Stimulated activated effector memory CD8-positive, alpha-beta T cell treated with anti-CD3 and anti-CD28 coated beads, Interleukin-12 subunit alpha, Interleukin-12 subunit beta, amount 100 ng/mL, for 72 hours (primary cell): ENCODE measurements around the gene PDAP1.
A peak's percentile ranks its signal among the peaks of the same experiment; 100 is the strongest.
"Not testable (repeated sequence)": the region's sequence is repeated elsewhere in the genome, so short reads cannot be mapped to it uniquely, and the experiment has no call there.

Experiments used
- ATAC-seq: fragments of 150-1000 bp; cut with Tn5 transposase; 2 replicates; pipeline ENCODE4 v1.10.0; 2021
- DNase-seq, 2 donors: peaks; one replicate each; pipeline ENCODE4 v3.0.0; 2021 to 2022; ENCODE audit warnings: low spot score in 2 of 2
- H3K27ac Mint-ChIP-seq: one replicate; pipeline ENCODE4 v1.8.0; 2022; ENCODE audit warnings: mild to moderate bottlenecking, mixed read lengths
- H3K36me3 Mint-ChIP-seq: one replicate; pipeline ENCODE4 v1.8.0; 2022; ENCODE audit warnings: mild to moderate bottlenecking, mixed read lengths
- H3K4me1 Mint-ChIP-seq: one replicate; pipeline ENCODE4 v1.8.0; 2022; ENCODE audit warnings: mixed read lengths
- H3K4me3 Mint-ChIP-seq: one replicate; pipeline ENCODE4 v1.8.0; 2022; ENCODE audit warnings: mild to moderate bottlenecking, mixed read lengths
- H3K9me3 Mint-ChIP-seq: one replicate; pipeline ENCODE4 v1.8.0; 2022; ENCODE audit warnings: mixed read lengths

The PDAP1 gene

DNA sequence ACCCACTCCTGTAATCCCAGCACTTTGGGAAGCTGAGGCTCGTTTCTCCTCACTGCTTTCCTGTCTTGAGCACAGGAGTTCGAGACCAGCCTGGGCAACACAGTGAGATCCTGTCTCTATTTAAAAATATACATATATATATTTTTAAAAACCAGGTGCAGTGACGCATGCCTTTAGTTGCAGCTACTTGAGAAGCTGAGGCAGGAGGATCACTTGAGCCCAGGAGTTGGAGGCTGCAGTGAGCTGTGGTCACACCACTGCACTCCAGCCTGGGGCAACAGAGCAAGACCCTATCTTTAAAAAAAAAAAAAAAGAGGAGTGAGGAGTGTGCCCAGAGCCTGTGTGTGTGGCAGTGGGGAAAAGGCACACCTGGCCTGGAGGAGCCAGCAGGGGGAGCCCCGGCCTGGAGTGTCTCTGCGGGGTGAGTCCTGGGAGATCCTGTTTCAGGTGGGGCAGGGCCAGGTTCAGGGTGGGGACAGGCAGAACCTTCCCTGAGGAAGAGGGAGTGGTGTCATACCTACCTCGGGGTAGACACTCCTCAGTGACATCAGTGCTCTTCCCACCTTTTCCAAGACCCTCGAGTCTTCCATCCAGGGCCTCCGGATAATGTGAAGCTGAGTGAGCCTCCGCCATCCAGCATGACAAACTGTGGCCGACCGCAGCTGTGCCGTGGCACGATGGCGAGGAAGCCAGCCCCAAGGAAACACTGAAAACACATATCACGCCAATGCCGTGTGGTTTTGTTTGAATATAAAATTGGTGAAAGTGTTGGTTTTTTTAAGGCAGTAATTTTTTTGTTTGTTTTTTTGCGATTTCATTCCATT is 42.9 kb downstream of the PDAP1 start:
- Mint-ChIP-seq H3K4me1 (peaks cover 12% of the 10 kb centered on the region), H3K36me3 (peaks cover 89% of the 10 kb centered on the region), H3K9me3 (no peaks in the 10 kb centered on the region), H3K4me3 (no peak overlapping the region), H3K27ac (peak overlapping the region; percentile 63)
- DNase-seq = no peak
- ATAC-seq = peak; percentile 75

DNA sequence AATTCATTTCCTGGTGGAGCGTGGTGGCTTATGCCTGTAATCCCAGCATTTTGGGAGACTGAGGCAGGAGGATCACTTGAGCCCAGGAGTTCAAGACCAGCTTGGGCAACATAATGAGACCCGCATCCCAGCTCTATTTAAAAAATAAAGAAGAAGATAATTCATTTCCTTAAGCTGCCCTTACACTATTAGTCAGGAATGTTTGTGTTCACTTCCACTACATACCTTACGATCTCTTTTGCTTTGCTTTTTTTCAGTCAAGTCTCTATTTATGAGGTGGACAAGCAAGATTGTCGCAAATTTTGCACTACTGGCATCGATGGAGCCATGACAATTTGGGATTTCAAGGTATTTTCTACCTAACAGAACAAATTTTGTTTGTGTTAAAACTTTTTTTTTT is 45.1 kb downstream of the PDAP1 start:
- no peaks in the 10 kb centered on the region for H3K9me3 Mint-ChIP-seq

DNA sequence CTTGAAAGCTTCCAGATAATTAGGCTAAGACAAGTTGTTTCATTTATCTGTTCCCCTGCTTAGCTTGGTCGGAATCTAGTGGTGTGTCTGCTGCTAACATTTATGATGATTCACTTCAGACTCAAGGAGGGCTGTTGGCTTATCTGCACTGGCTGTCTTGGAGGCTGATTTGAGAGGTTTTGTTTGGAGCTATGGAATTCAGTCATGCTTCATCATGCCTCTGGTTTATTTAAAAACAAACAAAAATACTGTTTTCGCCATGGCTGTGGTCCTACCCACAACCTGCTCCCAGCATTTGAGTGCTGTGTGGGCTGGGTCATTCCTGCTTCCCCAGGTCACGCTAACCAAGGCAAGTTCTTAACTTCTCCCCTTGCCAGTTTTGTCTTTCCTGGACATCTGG is 45.6 kb downstream of the PDAP1 start:
- H3K27ac Mint-ChIP-seq = no peak overlapping the region
- no peak for ATAC-seq
- no peak for DNase-seq
- H3K4me3 Mint-ChIP-seq = no peak overlapping the region
- H3K4me1 Mint-ChIP-seq = no peaks in the 10 kb centered on the region
- H3K9me3 Mint-ChIP-seq = no peaks in the 10 kb centered on the region
- H3K36me3 Mint-ChIP-seq = peaks cover 100% of the 10 kb centered on the region

More for the DNA sequence above, 45.1 kb downstream of the PDAP1 start:
- Mint-ChIP-seq H3K36me3 (peaks cover 100% of the 10 kb centered on the region), H3K4me3 (no peak overlapping the region), H3K27ac (no peak overlapping the region), H3K4me1 (no peaks in the 10 kb centered on the region)
- no peak for DNase-seq
- no peak for ATAC-seq

GRCh38 chr7:99359465-99360154 is 48.8 kb downstream of the PDAP1 start:
- peaks cover 100% of the 10 kb centered on the region for H3K36me3 Mint-ChIP-seq
- H3K9me3 Mint-ChIP-seq = no peaks in the 10 kb centered on the region
- DNase-seq = no peak
- H3K4me3 Mint-ChIP-seq = no peak overlapping the region
- H3K4me1 Mint-ChIP-seq = no peaks in the 10 kb centered on the region
- ATAC-seq = no peak
- no peak overlapping the region for H3K27ac Mint-ChIP-seq

DNA sequence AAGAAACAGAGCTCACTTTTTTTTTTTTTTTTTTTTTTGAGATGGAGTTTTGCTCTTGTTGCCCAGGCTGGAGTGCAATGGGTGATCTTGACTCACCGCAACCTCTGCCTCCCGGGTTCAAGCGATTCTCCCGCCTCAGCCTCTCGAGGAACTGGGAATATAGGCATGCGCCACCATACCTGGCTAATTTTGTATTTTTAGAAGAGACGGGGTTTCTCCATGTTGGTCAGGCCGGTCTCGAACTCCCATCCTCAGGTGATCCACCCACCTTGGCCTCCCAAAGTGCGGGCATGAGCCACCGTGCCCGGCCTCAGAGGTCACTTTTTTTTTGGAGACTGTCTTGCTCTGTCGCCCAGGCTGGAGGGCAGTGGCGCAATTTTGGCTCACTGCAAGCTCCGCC is 49.9 kb downstream of the PDAP1 start:
- H3K4me1 Mint-ChIP-seq, ATAC-seq, DNase-seq, H3K9me3 Mint-ChIP-seq, H3K27ac Mint-ChIP-seq, H3K4me3 Mint-ChIP-seq: not testable (repeated sequence)
- H3K36me3 Mint-ChIP-seq = peaks cover 100% of the 10 kb centered on the region

- no peak for ATAC-seq
- peaks cover 100% of the 10 kb centered on the region for H3K36me3 Mint-ChIP-seq
- no peaks in the 10 kb centered on the region for H3K4me1 Mint-ChIP-seq
- H3K4me3 Mint-ChIP-seq = no peak overlapping the region
- no peak overlapping the region for H3K27ac Mint-ChIP-seq
- no peak for DNase-seq
- no peaks in the 10 kb centered on the region for H3K9me3 Mint-ChIP-seq
Observed at GRCh38 chr7:99357701-99358490, 50.5 kb downstream of the PDAP1 start.

DNA sequence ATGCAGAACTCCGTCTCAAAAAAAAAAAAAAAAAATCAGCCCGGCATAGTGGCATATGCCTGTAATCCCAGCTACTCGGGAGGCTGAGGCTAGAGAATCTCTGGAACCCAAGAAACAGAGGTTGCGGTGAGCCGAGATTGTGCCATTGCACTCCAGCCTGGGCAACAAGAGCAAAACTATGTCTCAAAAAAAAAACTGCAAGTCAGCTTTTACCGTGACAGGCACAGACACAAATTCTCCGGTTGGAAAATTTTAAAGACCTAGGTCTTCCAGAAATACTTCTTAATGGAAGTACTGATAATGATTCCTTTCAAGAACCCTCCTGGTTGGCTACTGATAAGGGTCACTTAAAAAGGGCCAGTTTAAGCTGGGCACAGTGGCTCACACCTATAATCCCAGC is 53.3 kb downstream of the PDAP1 start:
- peaks cover 100% of the 10 kb centered on the region for H3K36me3 Mint-ChIP-seq
- H3K9me3 Mint-ChIP-seq = no peaks in the 10 kb centered on the region
- ATAC-seq = no peak

DNA sequence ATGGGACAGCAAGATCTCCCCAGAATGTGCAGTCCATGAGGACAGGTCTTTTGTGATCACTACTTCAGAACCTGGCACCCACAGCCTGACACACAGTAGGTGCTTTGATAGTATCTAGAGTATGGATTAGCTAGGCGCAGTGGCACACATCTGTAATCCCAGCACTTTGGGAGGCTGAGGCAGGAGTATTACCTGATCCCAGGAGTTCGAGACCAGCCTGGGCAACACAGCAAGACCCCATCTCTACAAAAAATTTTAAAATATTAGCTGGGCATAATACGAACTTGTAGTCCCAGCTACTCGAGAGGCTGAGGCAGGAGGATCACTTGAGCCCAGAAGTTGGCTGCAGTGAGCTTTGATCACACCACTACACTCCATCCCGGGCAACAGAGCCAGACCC is 56.1 kb downstream of the PDAP1 start:
- H3K4me3 Mint-ChIP-seq = no peak overlapping the region
- no peak for ATAC-seq
- DNase-seq = no peak
- no peaks in the 10 kb centered on the region for H3K9me3 Mint-ChIP-seq
- H3K4me1 Mint-ChIP-seq = no peaks in the 10 kb centered on the region
- H3K36me3 Mint-ChIP-seq = peaks cover 100% of the 10 kb centered on the region
- H3K27ac Mint-ChIP-seq = no peak overlapping the region

More for the DNA sequence above, 53.3 kb downstream of the PDAP1 start:
- Mint-ChIP-seq H3K27ac (no peak overlapping the region), H3K4me3 (no peak overlapping the region), H3K4me1 (no peaks in the 10 kb centered on the region)
- no peak for DNase-seq

DNA sequence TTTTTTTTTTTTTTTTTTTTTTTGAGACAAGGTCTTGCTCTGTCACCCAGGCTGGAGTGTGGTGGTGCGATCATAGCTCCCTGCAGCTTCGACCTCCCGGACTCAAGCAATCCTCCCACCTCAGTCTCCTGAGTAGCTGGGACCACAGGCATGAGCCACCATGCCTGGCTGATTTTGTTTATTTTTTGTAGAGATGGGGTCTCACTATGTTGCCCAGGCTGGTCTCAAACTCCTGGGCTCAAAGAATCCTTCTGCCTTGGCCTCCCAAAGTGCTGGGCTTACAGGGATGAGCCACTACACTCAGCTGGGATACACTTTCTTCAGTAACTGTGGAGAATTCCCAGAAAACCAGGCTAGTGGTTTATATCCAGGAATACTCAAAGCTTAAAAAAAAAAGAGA is 57.8 kb downstream of the PDAP1 start:
- peaks cover 100% of the 10 kb centered on the region for H3K36me3 Mint-ChIP-seq
- not testable (repeated sequence) for H3K4me1 Mint-ChIP-seq, ATAC-seq, H3K4me3 Mint-ChIP-seq, H3K9me3 Mint-ChIP-seq, H3K27ac Mint-ChIP-seq, DNase-seq
